ENCODE results near the gene ADAMTS2.
"Not testable (repeated sequence)": the region's sequence is repeated elsewhere in the genome, so short reads cannot be mapped to it uniquely, and the experiment has no call there.

ADAMTS2 gene

GRCh38 chr5:179228341-179229121, 116.7 kb downstream of the ADAMTS2 start:
- no peak for DNase-seq

GRCh38 chr5:179227580-179228311, 117.5 kb downstream of the ADAMTS2 start:
- no peak for DNase-seq

GRCh38 chr5:179227229-179227579, 118.1 kb downstream of the ADAMTS2 start:
- DNase-seq, result no peak

GRCh38 chr5:179226696-179227095, 118.6 kb downstream of the ADAMTS2 start:
- no peak for DNase-seq

- DNase-seq, result no peak
These were observed 119.9 kb downstream of the ADAMTS2 start for GRCh38 chr5:179225387-179225786.

GRCh38 chr5:179224741-179225140, 120.5 kb downstream of the ADAMTS2 start:
- DNase-seq, result no peak

GRCh38 chr5:179223961-179224360, 121.3 kb downstream of the ADAMTS2 start:
- DNase-seq, result no peak

- no peak for DNase-seq
These were observed 121.7 kb downstream of the ADAMTS2 start for GRCh38 chr5:179223528-179223927.

GRCh38 chr5:179222246-179223017, 122.8 kb downstream of the ADAMTS2 start:
- DNase-seq, result no peak

- no peak for DNase-seq
These were observed 123.4 kb downstream of the ADAMTS2 start for GRCh38 chr5:179221877-179222220.

GRCh38 chr5:179221196-179221876, 123.9 kb downstream of the ADAMTS2 start:
- no peak for DNase-seq

- DNase-seq, result no peak
These were observed 124.5 kb downstream of the ADAMTS2 start for GRCh38 chr5:179220716-179221115.

- DNase-seq, result no peak
These were observed 125.3 kb downstream of the ADAMTS2 start for GRCh38 chr5:179219661-179220620.

GRCh38 chr5:179218943-179219330, 126.3 kb downstream of the ADAMTS2 start:
- no peak for DNase-seq

- DNase-seq, result no peak
These were observed 127.0 kb downstream of the ADAMTS2 start for GRCh38 chr5:179217956-179218942.

- DNase-seq, result no peak
These were observed 127.9 kb downstream of the ADAMTS2 start for GRCh38 chr5:179217356-179217755.

- DNase-seq, result not testable (repeated sequence)
These were observed 128.9 kb downstream of the ADAMTS2 start for GRCh38 chr5:179216381-179216780.

- no peak for DNase-seq
These were observed 129.7 kb downstream of the ADAMTS2 start for GRCh38 chr5:179215576-179215975.

GRCh38 chr5:179214678-179215077, 130.6 kb downstream of the ADAMTS2 start:
- DNase-seq, result no peak

- no peak for DNase-seq
These were observed 132.4 kb downstream of the ADAMTS2 start for GRCh38 chr5:179212870-179213269.

GRCh38 chr5:179211631-179212030, 133.6 kb downstream of the ADAMTS2 start:
- no peak for DNase-seq

Measured in activated naive CD4-positive, alpha-beta T cell (primary cell).